ENCODE data around the gene BCLAF3. TPM values are rescaled to one million over a fixed set of nuclear protein-coding genes. Genes with fewer than 3 reads are reported as not detected.
A peak's percentile ranks its signal among the peaks of the same experiment; 100 is the strongest.

BCLAF3 gene
- total RNA-seq, 1 donor from 2014 or later, result 8.9 TPM

GRCh38 chrX:20015422-20015821 is 24.6 kb upstream of the BCLAF3 start:
- Mint-ChIP-seq H3K36me3 (ENCODE audit: low read depth) (peaks cover 24% of the 10 kb centered on the region), H3K27ac (ENCODE audit: unreplicated experiment) (peak overlapping the region; percentile 68), H3K9me3 (peaks cover 15% of the 10 kb centered on the region), H3K27me3 (ENCODE audit: low read depth) (no peaks in the 10 kb centered on the region), H3K4me3 (no peak overlapping the region), H3K4me1 (no peaks in the 10 kb centered on the region)
- no peak for TF ChIP-seq CTCF (conservative IDR thresholded peaks at IDR 0.05)
- no peak for DNase-seq (ENCODE audit: low read depth, low spot score)

GRCh38 chrX:20011608-20012007 is 20.7 kb upstream of the BCLAF3 start:
- no peak for TF ChIP-seq CTCF (conservative IDR thresholded peaks at IDR 0.05)
- peaks cover 10% of the 10 kb centered on the region for H3K9me3 Mint-ChIP-seq
- peaks cover 22% of the 10 kb centered on the region for H3K36me3 Mint-ChIP-seq (ENCODE audit: low read depth)
- peaks cover 12% of the 10 kb centered on the region for H3K4me1 Mint-ChIP-seq
- H3K27me3 Mint-ChIP-seq (ENCODE audit: low read depth), result no peaks in the 10 kb centered on the region
- no peak overlapping the region for H3K27ac Mint-ChIP-seq (ENCODE audit: unreplicated experiment)
- H3K4me3 Mint-ChIP-seq, result no peak overlapping the region
- no peak for DNase-seq (ENCODE audit: low read depth, low spot score)

- Mint-ChIP-seq H3K27me3 (ENCODE audit: low read depth) (no peaks in the 10 kb centered on the region), H3K4me1 (peaks cover 13% of the 10 kb centered on the region), H3K36me3 (ENCODE audit: low read depth) (peaks cover 11% of the 10 kb centered on the region), H3K27ac (ENCODE audit: unreplicated experiment) (no peak overlapping the region), H3K4me3 (no peak overlapping the region), H3K9me3 (no peaks in the 10 kb centered on the region)
- DNase-seq (ENCODE audit: low read depth, low spot score), result no peak
- TF ChIP-seq CTCF (conservative IDR thresholded peaks at IDR 0.05), result no peak
Measured at GRCh38 chrX:20007962-20008622, 17.2 kb upstream of the BCLAF3 start.

GRCh38 chrX:20005883-20006282 is 15.0 kb upstream of the BCLAF3 start:
- H3K36me3 Mint-ChIP-seq (ENCODE audit: low read depth), result peaks cover 9% of the 10 kb centered on the region
- H3K27me3 Mint-ChIP-seq (ENCODE audit: low read depth), result no peaks in the 10 kb centered on the region
- TF ChIP-seq CTCF (conservative IDR thresholded peaks at IDR 0.05), result no peak
- H3K27ac Mint-ChIP-seq (ENCODE audit: unreplicated experiment), result no peak overlapping the region
- DNase-seq (ENCODE audit: low read depth, low spot score), result no peak
- H3K4me1 Mint-ChIP-seq, result peaks cover 18% of the 10 kb centered on the region
- H3K9me3 Mint-ChIP-seq, result no peaks in the 10 kb centered on the region
- H3K4me3 Mint-ChIP-seq, result no peak overlapping the region

- no peak for DNase-seq (ENCODE audit: low read depth, low spot score)
- H3K9me3 Mint-ChIP-seq, result peaks cover 2% of the 10 kb centered on the region
- no peak for TF ChIP-seq CTCF (conservative IDR thresholded peaks at IDR 0.05)
- H3K36me3 Mint-ChIP-seq (ENCODE audit: low read depth), result no peaks in the 10 kb centered on the region
- peaks cover 7% of the 10 kb centered on the region for H3K4me1 Mint-ChIP-seq
- no peak overlapping the region for H3K4me3 Mint-ChIP-seq
- no peaks in the 10 kb centered on the region for H3K27me3 Mint-ChIP-seq (ENCODE audit: low read depth)
- H3K27ac Mint-ChIP-seq (ENCODE audit: unreplicated experiment), result no peak overlapping the region
Measured at GRCh38 chrX:20001588-20001987, 10.7 kb upstream of the BCLAF3 start.
